ENCODE measurements around the gene RXFP4.

GRCh38 chr1:155909894-155910293 is 31.5 kb upstream of the RXFP4 start:
- TF ChIP-seq CTCF (IDR thresholded peaks at IDR 0.05), result no peak
- TF ChIP-seq POLR2AphosphoS5 (IDR thresholded peaks at IDR 0.05; ENCODE audit: low read depth, low read length), result no peak
- no peak for TF ChIP-seq GABPA (IDR thresholded peaks at IDR 0.05; ENCODE audit: low read depth)
- TF ChIP-seq MXI1 (IDR thresholded peaks at IDR 0.05; ENCODE audit: low read depth, low read length), result no peak
- no peak for TF ChIP-seq TAF1 (IDR thresholded peaks at IDR 0.05; ENCODE audit: borderline replicate concordance, low read depth, low read length)
- no peak for TF ChIP-seq EP300 (IDR thresholded peaks at IDR 0.05; ENCODE audit: borderline replicate concordance in 1 of 2, low read depth in 1 of 2, low read length in 1 of 2)
